ENCODE measurements around the gene ULK3. TPM values are rescaled to one million over a fixed set of nuclear protein-coding genes. Genes with fewer than 3 reads are reported as not detected.

ULK3 gene
- total RNA-seq, 1 experiment from 2014 or later = 48.4 TPM

DNA sequence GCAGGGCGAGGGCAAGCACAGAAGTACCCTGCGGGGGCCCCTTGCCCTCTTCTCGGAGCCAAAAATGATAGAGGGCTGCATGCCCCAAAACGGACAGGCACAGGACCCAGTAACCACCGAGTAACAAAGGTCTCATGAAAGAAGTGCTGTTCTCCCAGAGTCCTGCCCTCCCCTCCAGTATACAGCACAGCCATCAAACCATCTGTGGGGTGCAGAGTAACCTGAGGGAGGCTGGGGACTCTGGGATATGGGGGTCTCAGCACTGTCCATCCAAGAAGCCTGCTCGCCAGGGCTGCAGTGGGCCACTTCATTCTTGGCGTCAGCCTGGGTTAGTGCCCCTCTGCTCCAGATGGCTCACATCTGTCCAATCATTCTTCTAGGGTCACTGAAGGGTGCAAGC is 6.1 kb downstream of the ULK3 start:
- TF ChIP-seq TCF7L2 (IDR thresholded peaks at IDR 0.05; ENCODE audit: borderline replicate concordance, extremely low read depth, insufficient read depth, insufficient read length) (no peak), FOSL1 (IDR thresholded peaks at IDR 0.05; ENCODE audit: low read depth) (no peak), CEBPB (IDR thresholded peaks at IDR 0.05; ENCODE audit: low read depth) (no peak), YY1 (IDR thresholded peaks at IDR 0.05; ENCODE audit: extremely low read depth, insufficient replicate concordance, low read depth, low read length) (no peak), JUND (IDR thresholded peaks at IDR 0.05) (no peak), EZH2phosphoT487 (IDR thresholded peaks at IDR 0.05; ENCODE audit: borderline replicate concordance) (no peak), SP1 (IDR thresholded peaks at IDR 0.05; ENCODE audit: low read depth) (no peak), POLR2AphosphoS5 (IDR thresholded peaks at IDR 0.05; ENCODE audit: low read depth, low read length) (no peak), CBX3 (IDR thresholded peaks at IDR 0.05; ENCODE audit: low read depth) (no peak), SIN3A (IDR thresholded peaks at IDR 0.05; ENCODE audit: low read depth) (no peak), EGR1 (IDR thresholded peaks at IDR 0.05; ENCODE audit: low read depth) (no peak)
- TF ChIP-seq, protein P1, sequence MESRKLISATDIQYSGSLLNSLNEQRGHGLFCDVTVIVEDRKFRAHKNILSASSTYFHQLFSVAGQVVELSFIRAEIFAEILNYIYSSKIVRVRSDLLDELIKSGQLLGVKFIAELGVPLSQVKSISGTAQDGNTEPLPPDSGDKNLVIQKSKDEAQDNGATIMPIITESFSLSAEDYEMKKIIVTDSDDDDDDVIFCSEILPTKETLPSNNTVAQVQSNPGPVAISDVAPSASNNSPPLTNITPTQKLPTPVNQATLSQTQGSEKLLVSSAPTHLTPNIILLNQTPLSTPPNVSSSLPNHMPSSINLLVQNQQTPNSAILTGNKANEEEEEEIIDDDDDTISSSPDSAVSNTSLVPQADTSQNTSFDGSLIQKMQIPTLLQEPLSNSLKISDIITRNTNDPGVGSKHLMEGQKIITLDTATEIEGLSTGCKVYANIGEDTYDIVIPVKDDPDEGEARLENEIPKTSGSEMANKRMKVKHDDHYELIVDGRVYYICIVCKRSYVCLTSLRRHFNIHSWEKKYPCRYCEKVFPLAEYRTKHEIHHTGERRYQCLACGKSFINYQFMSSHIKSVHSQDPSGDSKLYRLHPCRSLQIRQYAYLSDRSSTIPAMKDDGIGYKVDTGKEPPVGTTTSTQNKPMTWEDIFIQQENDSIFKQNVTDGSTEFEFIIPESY (IDR thresholded peaks at IDR 0.05; ENCODE audit: extremely low read depth, insufficient replicate concordance, low read length) = no peak
- TF ChIP-seq, protein P2, sequence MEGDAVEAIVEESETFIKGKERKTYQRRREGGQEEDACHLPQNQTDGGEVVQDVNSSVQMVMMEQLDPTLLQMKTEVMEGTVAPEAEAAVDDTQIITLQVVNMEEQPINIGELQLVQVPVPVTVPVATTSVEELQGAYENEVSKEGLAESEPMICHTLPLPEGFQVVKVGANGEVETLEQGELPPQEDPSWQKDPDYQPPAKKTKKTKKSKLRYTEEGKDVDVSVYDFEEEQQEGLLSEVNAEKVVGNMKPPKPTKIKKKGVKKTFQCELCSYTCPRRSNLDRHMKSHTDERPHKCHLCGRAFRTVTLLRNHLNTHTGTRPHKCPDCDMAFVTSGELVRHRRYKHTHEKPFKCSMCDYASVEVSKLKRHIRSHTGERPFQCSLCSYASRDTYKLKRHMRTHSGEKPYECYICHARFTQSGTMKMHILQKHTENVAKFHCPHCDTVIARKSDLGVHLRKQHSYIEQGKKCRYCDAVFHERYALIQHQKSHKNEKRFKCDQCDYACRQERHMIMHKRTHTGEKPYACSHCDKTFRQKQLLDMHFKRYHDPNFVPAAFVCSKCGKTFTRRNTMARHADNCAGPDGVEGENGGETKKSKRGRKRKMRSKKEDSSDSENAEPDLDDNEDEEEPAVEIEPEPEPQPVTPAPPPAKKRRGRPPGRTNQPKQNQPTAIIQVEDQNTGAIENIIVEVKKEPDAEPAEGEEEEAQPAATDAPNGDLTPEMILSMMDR (IDR thresholded peaks at IDR 0.05 in 2 of 3, conservative IDR thresholded peaks at IDR 0.05 in 1 of 3; ENCODE audit: borderline replicate concordance in 1 of 3, insufficient read depth in 1 of 3, low read depth in 2 of 3, low read length in 2 of 3) = no peak
- TF ChIP-seq, protein P3, sequence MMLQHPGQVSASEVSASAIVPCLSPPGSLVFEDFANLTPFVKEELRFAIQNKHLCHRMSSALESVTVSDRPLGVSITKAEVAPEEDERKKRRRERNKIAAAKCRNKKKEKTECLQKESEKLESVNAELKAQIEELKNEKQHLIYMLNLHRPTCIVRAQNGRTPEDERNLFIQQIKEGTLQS (IDR thresholded peaks at IDR 0.05) = no peak
- BruUV-seq (replicated peaks) = no TSS peak
- H2AFZ ChIP-seq (ENCODE audit: low read depth, low read length, poor library complexity, severe bottlenecking) = no peak overlapping the region
- intact Hi-C loops (cut with micrococcal nuclease) = no loop called here
- H3K9me2 ChIP-seq (ENCODE audit: insufficient read depth) = no peaks in the 10 kb centered on the region
- peaks cover 3% of the 10 kb centered on the region; the same call in 1 of the 2 replicates for H3K79me2 ChIP-seq (ENCODE audit: insufficient read depth, low read length)
- H3K4me3 ChIP-seq (replicated peaks in 1 of 2; ENCODE audit: low read depth in 1 of 2, low read length in 2 of 2) = no peak overlapping the region
- ATAC-seq = no peak
- no peaks in the 10 kb centered on the region for H3K27me3 ChIP-seq (ENCODE audit: insufficient read depth, low read length)
- H4K20me1 ChIP-seq (ENCODE audit: insufficient read depth) = no peaks in the 10 kb centered on the region
- H3K4me2 ChIP-seq (ENCODE audit: low read length) = no peak overlapping the region
- no peaks in the 10 kb centered on the region for H3K9me3 ChIP-seq (ENCODE audit: control insufficient read depth in 1 of 2, insufficient read depth in 1 of 2, low read depth in 1 of 2, low read length in 2 of 2)
- ChIA-PET CTCF (interaction anchor here (1.5 kb wide), 1 partner anchor 66 kb away, joined by 5 read pairs; no protein-coding TSS in a partner anchor), RAD21 (ENCODE audit: low non-redundant PET in 1 of 2, low total read pairs in 2 of 2, uncharacterized antibody in 2 of 2, unreplicated experiment in 2 of 2) (no interaction called here), POLR2A (no interaction called here)
- H3K9ac ChIP-seq (ENCODE audit: low read length) = no peak overlapping the region
- H3K36me3 ChIP-seq (ENCODE audit: control insufficient read depth in 1 of 2, insufficient read depth in 2 of 2, low read length in 2 of 2) = peaks cover 2 to 8% of the 10 kb centered on the region in 2 experiments; a peak in 1 of 4 replicates
- peaks cover 0 to 12% of the 10 kb centered on the region in 2 experiments; a peak in 3 of 4 replicates for H3K4me1 ChIP-seq (ENCODE audit: control insufficient read depth in 1 of 2, insufficient read depth in 2 of 2, low read length in 2 of 2)
- no peak for DNase-seq (ENCODE audit: low read depth, low spot score)
- no peak overlapping the region for H3K27ac ChIP-seq (ENCODE audit: low read depth, low read length)
